Peyer's patch (tissue), 4 donors: Measurements from ENCODE around the gene PRDM12. TPM values are rescaled to one million over a fixed set of nuclear protein-coding genes. Genes with fewer than 3 reads are reported as not detected.

Source experiments
- DNase-seq, 3 donors: peaks; one replicate each; pipeline ENCODE4 v3.0.0-alpha.2; 2017 to 2019
- H3K27ac ChIP-seq, 4 donors: fragments of 200-600 bp; sonication (generic); one replicate each; pipeline ENCODE4 v1.5.1; 2016 to 2019
- H3K27me3 ChIP-seq, 2 donors: fragments of 200-600 bp; sonication (generic); one replicate each; pipeline ENCODE4 v1.5.1; 2019
- H3K36me3 ChIP-seq, 3 donors: fragments of 200-600 bp; sonication (generic); one replicate each; pipeline ENCODE4 v1.5.1; 2016 to 2019
- H3K4me1 ChIP-seq, 4 donors: fragments of 200-600 bp; sonication (generic); one replicate each; pipeline ENCODE4 v1.5.1; 2016 to 2019
- H3K4me3 ChIP-seq, 4 donors: fragments of 200-600 bp; sonication (generic); 1 replicate in 3 of 4; 2 replicates in 1 of 4; pipeline ENCODE4 v1.5.1; 2016 to 2019; ENCODE audit warnings: mild to moderate bottlenecking in 1 of 4
- H3K9me3 ChIP-seq, 4 donors: fragments of 200-600 bp; sonication (generic); one replicate each; pipeline ENCODE4 v1.5.1; 2016 to 2019; ENCODE audit warnings: mild to moderate bottlenecking in 1 of 4
- CTCF ChIP-seq, 6 experiments: fragments of 450-650 bp in 4 of 6; fragments of 200-600 bp in 2 of 6; sonication (generic) in 1 of 6; IDR thresholded peaks; one replicate each; pipeline ENCODE4 v1.5.1; 2017 to 2019; ENCODE audit warnings: antibody characterized with exemption in 6 of 6, mild to moderate bottlenecking in 3 of 6, moderate library complexity in 1 of 6
- POLR2A ChIP-seq, 2 donors: fragments of 450-650 bp; IDR thresholded peaks; one replicate each; pipeline ENCODE4 v1.5.1; 2017; ENCODE audit warnings: antibody characterized with exemption in 2 of 2, mild to moderate bottlenecking in 2 of 2, moderate library complexity in 2 of 2
- total RNA-seq, 4 donors: library from RNA; depleted of rRNA; stranded (reverse); fragments of >200 nt; gene quantifications; one replicate each; pipeline ENCODE4 v1.1.0, GENCODE V29; 2016

The PRDM12 gene
- total RNA-seq, 4 donors from 2014 or later: 1.8 TPM; not detected in 3

DNA sequence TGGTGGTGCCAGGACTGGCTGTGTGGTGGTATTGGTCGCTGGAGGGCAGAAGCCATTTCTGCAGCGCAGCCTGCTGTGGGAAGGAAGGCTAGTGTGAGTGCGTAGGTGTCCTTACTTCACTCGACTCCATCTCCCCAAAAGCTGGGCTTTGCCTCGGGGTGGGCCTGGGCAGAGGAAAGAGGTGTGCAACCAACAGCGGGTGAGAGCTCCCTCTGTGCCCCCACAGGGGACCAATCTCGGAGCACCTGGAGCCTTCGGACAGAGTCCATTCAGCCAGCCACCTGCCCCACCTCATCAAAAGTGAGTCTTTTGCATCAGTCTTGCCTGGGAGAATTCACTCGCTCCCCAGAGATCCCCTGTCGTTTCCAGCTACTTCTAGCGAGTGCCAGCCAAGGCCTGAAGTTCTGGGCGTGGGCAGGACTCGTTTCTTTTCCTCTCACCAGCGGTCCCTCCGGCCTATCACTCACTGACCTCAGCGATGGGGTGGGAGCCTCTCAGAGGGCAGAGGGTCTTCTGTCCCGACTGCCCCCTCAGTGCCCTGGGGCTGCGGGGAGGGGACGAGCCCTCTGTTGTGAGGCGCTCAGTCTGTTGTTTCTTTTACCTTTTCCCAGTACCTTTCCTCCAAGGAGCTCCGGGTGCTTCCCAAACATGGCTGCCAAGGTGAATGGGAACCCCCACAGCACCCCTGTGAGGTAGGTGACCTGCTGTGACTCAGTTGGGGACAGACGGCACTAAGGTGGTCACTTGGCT lies 32.9 kb upstream of the PRDM12 start:
- Histone ChIP-seq H3K4me1 (no peaks in the 10 kb centered on the region), H3K36me3 (peaks cover 0 to 100% (median 0%) of the 10 kb centered on the region in 3 donors), H3K4me3 (no peak overlapping the region), H3K27me3 (no peaks in the 10 kb centered on the region), H3K9me3 (no peaks in the 10 kb centered on the region), H3K27ac (no peak overlapping the region)
- TF ChIP-seq POLR2A (IDR thresholded peaks at IDR 0.05): no peak
- no peak for TF ChIP-seq CTCF (IDR thresholded peaks at IDR 0.05)
- DNase-seq: no peak

- TF ChIP-seq CTCF (IDR thresholded peaks at IDR 0.05): no peak
- no peak for TF ChIP-seq POLR2A (IDR thresholded peaks at IDR 0.05)
- H3K4me1 ChIP-seq: no peaks in the 10 kb centered on the region
- DNase-seq: no peak
- peaks cover 0 to 100% (median 0%) of the 10 kb centered on the region in 3 donors for H3K36me3 ChIP-seq
- H3K27ac ChIP-seq: no peak overlapping the region
- H3K9me3 ChIP-seq: no peaks in the 10 kb centered on the region
- no peaks in the 10 kb centered on the region for H3K27me3 ChIP-seq
- no peak overlapping the region for H3K4me3 ChIP-seq
Measured at GRCh38 chr9:130632081-130632710, 32.2 kb upstream of the PRDM12 start.

DNA sequence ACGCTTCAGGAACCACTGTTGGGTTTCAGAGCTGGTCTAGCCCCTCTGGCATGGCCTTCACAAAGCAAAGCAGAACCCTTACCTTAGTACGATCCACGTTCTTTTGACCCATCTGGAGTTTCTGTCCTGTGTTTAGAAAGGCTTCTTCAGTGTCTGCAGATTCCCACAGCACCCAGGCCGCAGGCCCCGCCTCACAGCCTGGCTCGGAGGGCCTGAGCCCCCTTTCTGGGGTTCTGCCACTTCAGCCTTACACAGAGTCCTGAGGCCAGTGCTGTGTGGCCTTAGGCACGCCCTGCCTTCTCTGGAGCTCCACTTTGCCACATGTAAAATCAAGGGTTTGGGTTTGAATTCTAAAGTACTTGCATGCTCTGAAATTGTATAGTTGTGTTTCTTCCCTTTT lies 31.6 kb upstream of the PRDM12 start:
- Histone ChIP-seq H3K27ac (no peak overlapping the region), H3K9me3 (no peaks in the 10 kb centered on the region), H3K36me3 (peaks cover 0 to 97% (median 0%) of the 10 kb centered on the region in 3 donors), H3K4me1 (no peaks in the 10 kb centered on the region), H3K4me3 (no peak overlapping the region), H3K27me3 (no peaks in the 10 kb centered on the region)
- no peak for TF ChIP-seq POLR2A (IDR thresholded peaks at IDR 0.05)
- TF ChIP-seq CTCF (IDR thresholded peaks at IDR 0.05): no peak
- DNase-seq: no peak

GRCh38 chr9:130633336-130634190 lies 30.8 kb upstream of the PRDM12 start:
- Histone ChIP-seq H3K36me3 (peaks cover 0 to 93% (median 0%) of the 10 kb centered on the region in 3 donors), H3K27ac (no peak overlapping the region), H3K4me1 (no peaks in the 10 kb centered on the region), H3K9me3 (no peaks in the 10 kb centered on the region), H3K27me3 (no peaks in the 10 kb centered on the region), H3K4me3 (no peak overlapping the region)
- DNase-seq: no peak
- TF ChIP-seq POLR2A (IDR thresholded peaks at IDR 0.05) (no peak), CTCF (IDR thresholded peaks at IDR 0.05) (no peak)

- Histone ChIP-seq H3K27me3 (no peaks in the 10 kb centered on the region), H3K36me3 (peaks cover 0 to 89% (median 0%) of the 10 kb centered on the region in 3 donors), H3K27ac (no peak overlapping the region), H3K4me1 (no peaks in the 10 kb centered on the region), H3K9me3 (no peaks in the 10 kb centered on the region), H3K4me3 (no peak overlapping the region)
- no peak for DNase-seq
- TF ChIP-seq POLR2A (IDR thresholded peaks at IDR 0.05) (no peak), CTCF (IDR thresholded peaks at IDR 0.05) (no peak)
Measured at GRCh38 chr9:130634191-130634768, 30.1 kb upstream of the PRDM12 start.
